Subcutaneous adipose tissue (tissue), 4 donors: ENCODE measurements around the gene STAG1. TPM values are rescaled to one million over a fixed set of nuclear protein-coding genes. Genes with fewer than 3 reads are reported as not detected.

ENCODE experiments used
- total RNA-seq, 4 donors: library from RNA; depleted of rRNA; stranded (reverse); fragments of >200 nt; gene quantifications; one replicate each; pipeline ENCODE4 v1.1.0, GENCODE V29; 2016
- TF ChIP-seq, protein P1 (sequence below): fragments of 450-650 bp; IDR thresholded peaks from one replicate; pipeline ENCODE4 v1.5.1; 2016; ENCODE audit warnings: low read depth, mild to moderate bottlenecking, control low read depth, antibody characterized with exemption, moderate library complexity

The STAG1 gene
- total RNA-seq, 4 donors from 2014 or later = 40.9 to 69.0 (median 54.0) TPM

DNA sequence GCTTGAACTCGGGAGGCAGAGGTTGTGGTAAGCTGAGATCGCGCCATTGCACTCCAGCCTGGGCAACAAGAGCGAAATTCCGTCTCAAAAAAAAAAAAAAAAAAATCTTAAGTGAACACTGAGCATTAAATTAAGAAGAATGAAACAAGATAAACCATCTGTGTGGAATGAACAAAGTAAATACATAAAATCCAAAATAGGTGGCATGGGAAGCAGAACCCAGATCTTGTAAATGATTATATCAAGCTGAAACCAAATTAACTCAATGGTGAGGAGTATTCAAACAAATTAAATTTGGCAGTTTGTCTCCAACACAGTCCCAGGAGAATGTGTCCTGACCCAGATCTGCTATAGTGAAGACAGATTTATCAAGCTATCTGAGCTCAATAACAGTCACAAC lies 32.1 kb downstream of the STAG1 start:
- TF ChIP-seq, protein P1, sequence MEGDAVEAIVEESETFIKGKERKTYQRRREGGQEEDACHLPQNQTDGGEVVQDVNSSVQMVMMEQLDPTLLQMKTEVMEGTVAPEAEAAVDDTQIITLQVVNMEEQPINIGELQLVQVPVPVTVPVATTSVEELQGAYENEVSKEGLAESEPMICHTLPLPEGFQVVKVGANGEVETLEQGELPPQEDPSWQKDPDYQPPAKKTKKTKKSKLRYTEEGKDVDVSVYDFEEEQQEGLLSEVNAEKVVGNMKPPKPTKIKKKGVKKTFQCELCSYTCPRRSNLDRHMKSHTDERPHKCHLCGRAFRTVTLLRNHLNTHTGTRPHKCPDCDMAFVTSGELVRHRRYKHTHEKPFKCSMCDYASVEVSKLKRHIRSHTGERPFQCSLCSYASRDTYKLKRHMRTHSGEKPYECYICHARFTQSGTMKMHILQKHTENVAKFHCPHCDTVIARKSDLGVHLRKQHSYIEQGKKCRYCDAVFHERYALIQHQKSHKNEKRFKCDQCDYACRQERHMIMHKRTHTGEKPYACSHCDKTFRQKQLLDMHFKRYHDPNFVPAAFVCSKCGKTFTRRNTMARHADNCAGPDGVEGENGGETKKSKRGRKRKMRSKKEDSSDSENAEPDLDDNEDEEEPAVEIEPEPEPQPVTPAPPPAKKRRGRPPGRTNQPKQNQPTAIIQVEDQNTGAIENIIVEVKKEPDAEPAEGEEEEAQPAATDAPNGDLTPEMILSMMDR = no peak

DNA sequence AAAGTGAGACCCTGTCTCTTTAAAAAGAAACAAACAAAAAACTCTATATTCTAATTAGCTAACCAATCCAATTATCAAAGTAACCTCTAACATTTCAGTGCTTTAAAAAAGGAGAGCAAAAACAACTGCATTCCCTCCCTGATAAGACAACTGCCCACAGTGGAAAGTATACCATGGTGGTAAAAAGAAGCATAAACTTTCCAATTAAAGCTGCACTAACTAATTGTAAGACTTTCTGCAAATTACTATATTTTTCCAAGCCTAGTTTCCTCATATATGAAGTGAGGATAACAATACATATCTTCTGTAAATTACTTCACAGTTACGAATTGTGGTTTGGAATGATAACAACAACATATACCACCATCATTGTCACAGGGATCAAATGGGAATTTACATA lies 35.5 kb downstream of the STAG1 start:
- TF ChIP-seq, protein P1 = no peak

DNA sequence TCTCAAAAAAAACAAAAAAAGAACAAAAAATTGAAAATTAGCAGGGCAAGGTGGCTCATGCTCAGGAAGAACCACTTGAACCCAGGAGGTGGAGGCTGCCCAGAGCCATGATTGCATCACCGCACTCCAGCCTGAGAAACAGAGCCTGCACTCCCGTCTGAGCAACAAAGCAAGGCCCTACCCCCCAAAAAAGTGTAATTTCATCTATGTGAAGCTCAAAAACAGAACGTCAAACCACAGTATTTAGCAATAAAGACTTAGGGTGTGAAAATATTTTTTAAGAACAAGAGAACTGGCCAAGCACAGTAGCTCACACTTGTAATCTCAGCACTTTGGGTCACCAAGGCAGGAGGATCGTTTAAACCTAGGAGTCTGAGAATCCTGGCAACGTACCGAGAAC lies 38.2 kb downstream of the STAG1 start:
- TF ChIP-seq, protein P1 = no peak

DNA sequence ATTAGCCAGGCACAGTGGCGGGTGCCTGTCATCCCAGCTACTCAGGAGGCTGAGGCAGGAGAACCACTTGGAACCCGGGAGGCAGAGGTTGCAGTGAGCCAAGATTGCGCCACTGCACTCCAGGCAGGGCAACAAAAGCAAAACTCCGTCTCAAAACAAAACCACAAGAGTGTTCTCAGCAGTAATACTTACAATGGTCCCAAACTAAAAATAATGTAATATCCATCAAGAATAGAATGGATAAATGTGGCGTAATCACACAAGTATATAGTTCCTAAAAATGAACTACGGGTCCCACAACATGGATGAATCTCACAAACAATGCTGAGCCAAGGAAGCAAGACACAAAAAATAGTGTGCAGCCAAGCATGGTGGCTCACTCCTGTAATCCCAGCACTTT lies 39.2 kb downstream of the STAG1 start:
- TF ChIP-seq, protein P1 = no peak

DNA sequence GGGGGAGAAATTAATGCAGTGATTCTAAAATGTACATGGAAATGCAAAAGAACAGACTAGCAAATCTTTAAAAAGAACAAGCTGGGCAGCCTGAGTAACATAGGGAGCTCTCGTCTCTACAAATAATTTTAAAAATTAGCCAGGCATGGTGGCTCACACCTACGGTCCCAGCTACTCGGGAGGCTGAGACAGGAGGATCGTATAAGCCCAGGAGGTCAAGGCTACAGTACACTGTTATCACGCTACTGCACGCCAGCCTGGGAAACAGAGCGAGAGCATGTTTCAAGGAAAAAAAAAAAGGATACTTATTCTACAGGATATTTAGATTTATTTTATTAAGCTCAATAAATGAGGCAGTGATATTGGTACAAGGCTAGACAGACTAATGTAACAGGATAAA lies 40.9 kb downstream of the STAG1 start:
- TF ChIP-seq, protein P1 = no peak

DNA sequence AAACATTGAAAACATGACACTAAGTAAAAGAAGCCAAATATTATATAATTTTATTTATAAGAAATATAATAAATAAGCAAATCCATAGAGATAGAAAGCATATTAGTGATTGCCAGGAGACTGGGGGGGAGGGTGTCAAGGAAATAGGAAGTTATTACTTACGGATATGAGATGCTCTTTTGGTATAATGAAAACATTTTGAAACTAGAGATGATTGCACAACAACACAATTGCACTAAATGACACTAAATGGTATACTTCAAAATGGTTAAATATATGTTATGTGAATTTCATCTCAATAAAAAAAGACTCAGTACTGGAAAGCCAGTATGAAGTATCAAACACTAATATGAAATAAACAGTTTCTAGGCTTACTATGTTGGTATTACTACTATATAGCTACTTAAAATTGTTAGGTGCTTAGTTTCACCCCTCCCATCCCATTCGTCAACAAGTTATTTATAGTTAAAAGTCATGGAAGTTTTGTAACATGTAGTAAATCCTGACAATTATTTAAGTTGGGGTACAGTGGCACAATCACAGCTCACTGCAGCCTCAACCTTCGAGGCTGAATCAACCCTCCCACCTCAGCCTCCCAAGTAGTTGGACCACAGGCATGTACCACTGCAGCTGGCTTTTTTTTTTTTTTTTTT lies 43.7 kb downstream of the STAG1 start:
- TF ChIP-seq, protein P1 = no peak

DNA sequence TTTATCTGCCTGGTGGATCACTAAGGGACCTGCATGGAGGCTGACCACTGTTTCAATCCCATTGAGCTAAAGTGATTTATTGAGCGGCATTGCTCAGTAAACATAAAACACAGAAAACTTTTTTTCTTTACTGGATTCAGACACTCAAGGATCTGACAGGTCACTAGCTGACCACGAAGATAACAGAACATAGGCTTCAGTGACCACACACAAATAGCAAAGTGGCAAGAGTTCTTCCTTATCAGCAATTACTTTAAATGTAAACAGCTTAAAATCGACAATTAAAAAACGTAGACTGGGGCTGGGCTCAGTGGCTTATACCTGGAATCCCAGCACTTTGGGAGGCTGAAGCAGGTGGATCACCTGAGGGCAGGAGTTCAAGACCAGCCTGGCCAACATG lies 48.7 kb downstream of the STAG1 start:
- TF ChIP-seq, protein P1 = no peak
